HG03103 (cell line): Measurements from ENCODE around the gene BEGAIN.

Experiments
- ATAC-seq: cut with Tn5 transposase; IDR thresholded peaks from one replicate; pipeline ENCODE4 v1.9.1; 2021; ENCODE audit warnings: low read depth; ENCODE audit not compliant: unreplicated experiment

The BEGAIN gene

GRCh38 chr14:100584056-100585031 is 2.9 kb downstream of the BEGAIN start:
- ATAC-seq, result no peak

GRCh38 chr14:100583245-100583644 is 4.0 kb downstream of the BEGAIN start:
- no peak for ATAC-seq

DNA sequence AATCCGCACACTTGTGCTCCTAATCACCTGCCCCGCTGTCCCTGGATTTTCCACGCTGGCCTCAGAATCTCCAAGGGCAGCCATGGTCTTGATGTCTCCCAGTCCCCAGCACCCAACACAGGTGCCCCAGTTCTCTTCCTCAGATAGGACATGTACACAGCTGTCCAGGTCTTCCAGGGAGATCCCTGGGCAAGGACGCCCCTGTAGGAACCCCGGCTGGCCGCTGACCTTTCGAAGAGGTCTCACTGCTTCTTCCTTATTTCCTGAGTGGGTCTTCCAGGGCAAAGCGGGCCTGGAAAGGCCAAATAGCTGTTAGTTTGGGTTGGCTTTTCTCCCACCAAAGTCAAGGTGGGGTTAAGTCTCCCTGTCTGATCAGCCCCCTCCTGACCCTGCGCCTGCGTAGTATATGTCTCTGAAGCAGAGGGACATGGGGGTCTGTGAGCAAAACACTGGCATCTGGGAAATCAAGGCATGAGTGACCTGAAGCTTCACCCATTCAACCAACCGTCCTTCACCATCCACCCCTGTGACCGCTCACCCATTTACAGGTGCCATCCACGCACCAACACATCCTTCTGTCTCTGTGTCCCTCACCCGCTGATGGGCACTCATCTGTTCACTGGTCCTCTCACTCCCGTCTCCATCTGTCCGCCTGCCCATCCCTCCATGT is 4.6 kb downstream of the BEGAIN start:
- ATAC-seq, result no peak

DNA sequence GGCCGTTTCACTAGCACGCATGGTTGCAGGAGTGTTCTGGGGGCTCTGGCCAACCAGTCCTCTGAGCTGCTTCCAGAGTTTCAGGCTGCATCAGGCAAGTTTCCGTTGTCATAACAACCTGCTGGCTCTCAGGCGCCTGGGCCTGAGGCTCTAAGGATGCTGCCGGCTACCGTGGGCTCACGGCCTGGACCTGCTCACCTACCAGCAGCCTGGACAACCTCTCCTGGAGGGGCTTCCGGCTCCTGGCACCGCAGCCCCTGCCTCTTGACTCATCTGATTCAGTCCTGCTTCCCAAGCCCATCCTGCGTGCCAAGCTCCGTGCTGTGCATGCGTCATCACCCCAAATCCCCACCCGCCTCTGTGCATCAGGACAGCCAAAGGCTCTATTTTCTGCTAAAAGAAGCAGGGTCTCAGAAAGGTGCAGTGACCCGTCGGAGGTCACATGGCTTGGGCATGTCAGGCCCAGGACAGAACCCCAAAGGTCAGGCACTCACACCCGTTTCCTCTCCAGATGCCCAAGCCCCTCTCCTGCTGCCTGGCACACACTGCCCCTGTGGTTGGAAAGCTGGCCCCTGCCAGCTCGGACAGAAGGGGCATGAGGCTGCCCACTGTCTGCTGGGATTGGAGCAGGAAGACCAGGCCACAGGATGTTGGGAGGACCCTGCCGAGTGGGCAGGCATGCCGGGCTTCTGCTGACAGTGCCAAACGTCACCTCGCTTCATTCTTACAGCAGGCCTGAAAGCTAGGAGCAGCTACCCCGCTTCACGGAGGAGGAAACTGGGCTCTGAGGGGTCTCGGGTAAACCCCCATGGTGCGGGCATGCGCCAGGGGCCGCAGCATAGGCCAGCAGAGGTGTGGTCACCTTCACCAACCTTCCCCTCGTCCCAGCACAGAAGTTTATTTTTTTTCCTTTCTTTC is 5.7 kb downstream of the BEGAIN start:
- no peak for ATAC-seq

DNA sequence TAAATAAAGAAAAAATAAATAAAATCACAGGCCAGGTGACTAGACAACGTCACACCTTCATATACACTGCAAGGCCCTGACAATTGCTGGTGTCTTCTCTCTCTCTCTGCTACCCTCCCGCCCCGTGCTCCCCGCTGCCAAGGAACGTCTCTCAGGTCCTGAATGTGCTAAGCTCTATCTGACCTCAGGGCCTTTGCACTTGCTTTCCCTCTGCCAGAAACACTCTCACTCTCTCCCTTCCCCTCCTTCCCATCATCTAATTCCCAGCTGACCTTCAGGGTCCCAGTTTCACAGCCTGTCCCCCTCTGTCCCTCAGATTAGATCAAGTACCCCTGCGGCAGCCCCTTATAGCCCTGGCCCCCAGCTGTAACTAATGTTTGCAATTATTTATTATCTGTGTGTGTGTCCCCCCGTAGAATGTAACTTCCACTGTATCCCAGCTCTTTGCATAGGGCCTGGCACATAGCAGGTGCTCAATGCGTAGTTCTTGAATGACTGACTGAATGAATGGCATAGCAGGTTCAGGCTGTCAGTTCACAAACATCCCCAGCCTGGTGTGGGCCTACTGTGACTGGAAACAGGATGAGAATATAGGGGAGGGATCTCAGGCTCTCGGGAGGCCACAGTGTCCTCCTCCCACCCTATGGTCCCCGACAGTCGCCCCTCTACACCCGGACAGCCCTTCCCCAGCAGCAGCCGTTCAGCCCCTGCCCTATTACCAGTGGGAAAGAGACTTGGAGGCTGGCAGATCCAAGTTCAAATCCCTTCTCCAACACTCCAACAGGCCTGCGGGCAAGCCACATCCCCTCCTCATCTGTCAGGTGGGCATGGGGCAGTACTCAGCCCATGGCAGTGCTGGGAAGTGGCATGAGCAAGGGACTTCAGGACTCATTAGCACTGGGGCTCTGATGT is 6.6 kb downstream of the BEGAIN start:
- ATAC-seq, result no peak

DNA sequence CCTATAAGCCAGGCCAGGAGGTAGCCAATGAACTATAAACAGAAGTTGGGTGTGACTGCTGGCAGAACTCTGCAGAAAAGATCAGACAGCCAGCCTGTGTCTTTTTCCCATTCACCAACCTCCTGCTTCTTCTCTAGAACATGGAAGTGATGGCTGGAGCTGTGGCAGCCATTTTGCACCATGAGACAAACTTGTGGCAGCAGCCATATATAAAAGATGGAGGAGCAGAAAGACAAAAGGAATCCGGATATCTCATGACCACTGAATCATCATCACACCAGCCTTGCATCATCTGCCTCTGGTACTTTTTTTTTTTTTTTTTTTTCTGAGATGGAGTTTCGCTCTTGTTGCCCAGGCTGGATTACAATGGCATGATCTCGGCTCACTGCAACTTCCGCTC is 8.7 kb downstream of the BEGAIN start:
- no peak for ATAC-seq

DNA sequence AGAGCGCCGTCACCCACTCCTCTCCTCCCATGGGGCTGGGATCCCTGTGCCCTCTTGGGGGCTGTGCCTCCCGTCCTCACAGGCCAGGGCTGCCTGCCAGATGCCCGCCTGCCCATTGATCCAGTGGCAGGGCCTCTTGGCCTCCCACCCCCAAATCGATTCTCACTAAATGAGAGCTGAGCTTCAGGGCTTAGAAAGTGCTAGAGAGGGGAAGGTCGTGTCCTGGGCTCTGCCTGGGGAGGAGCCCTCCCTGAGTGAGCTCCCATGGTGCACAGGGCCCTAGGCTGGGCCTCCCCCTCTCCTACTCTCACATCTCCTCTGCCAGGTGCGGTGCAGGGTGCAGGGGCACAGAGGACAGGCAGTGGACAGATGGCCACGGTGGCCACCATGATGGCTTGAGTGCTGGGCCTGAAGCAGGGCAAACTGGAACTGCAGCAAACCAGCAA is 9.2 kb downstream of the BEGAIN start:
- no peak for ATAC-seq

DNA sequence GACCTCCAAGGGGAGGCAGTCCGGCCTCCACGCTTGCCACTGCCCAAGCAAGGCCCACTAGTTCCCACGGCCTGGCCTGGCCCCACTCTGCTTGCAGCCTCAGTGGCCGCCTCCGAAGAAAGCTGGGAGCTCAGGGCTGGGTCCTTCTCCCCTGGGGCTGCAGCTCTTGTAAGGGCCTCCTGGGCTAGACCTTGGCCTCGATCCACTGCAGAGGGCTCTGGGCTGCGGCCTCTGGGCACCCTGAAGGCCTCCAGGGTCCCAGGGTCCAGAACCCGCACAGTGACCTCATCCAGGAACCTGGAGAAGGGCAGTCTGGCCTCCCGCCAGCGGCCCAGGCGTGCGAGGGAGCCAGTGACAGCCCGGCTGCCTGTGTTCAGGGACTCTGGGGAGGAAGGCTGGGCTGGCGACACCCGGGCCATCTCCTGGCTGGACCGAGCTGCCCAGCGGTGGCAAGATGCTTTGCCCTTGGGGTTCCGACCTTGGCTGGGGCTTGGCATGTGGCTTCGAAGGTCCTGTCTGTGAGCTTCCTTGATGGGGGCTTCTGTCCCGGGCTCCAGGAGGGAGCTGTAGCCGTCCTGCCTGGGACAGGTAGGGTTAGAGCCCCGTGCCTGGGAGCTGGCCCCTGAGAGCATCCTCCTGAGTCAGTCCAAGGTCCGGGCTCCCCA is 9.8 kb downstream of the BEGAIN start:
- no peak for ATAC-seq

DNA sequence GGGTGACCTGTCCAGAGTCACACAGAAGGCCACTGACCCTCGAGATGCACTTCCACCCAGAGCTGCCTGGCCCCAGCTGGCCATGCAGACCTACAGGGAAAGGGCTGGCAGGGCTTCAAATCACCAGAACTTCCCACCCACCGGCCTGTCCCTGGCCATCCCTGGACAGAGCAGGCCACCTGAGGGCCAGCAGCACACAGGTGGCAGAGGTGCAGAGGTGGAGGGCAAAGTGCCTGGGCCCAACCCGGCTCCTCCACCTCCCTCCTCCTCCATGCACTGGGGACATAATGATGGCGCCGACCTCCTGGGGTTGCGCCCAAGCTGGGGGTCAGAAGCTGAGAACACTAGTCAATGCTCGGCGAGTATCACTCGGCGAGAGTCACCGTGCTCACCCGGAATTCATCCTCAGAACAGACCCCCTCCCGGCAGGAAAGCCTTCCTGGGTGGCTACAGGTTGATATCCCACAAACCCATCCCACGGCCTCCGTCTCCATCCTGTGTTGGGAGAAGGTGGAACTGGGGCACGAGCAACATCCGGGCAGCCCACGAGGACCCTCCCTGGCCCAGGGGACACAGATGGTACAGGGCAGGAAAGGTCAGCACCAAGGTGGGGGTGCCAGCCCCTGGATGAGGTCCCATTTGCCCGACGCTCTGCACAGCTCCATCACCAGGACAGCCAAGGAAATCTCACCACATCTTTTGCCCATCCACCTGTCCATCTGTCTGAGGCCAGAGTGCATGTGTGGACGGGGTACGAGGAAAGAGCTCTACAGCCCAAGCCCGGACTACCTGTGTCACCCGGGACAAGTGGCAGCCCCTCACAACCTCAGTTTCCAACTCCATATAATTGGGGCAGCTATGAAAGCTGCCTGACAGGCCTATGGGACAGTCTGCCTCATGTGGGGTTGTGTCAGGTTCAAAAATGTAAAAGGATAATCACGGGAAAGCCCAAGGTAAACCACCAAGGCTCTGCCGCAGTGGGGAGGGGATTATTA is 10.8 kb downstream of the BEGAIN start:
- no peak for ATAC-seq

- no peak for ATAC-seq
These were observed 11.8 kb downstream of the BEGAIN start for GRCh38 chr14:100575266-100575995.

DNA sequence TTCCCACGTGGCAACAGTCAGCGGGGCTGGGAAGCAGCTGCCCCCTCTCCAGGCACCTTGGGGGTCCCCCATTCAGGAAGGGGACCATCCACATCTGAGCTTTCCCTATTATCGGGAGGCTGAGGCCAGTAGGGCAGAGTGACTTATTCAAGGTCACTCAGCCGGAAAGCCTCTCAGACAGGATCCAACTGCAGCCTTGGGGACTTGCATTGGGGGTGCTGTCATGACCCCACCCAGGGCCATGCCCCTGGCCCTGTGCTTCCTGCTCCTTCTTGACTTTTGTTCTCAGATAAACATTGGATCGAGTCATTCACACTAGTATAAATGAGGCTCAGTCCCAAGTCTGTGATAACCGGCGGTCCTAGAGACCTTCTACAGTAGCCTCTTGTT is 12.6 kb downstream of the BEGAIN start:
- ATAC-seq, result no peak

DNA sequence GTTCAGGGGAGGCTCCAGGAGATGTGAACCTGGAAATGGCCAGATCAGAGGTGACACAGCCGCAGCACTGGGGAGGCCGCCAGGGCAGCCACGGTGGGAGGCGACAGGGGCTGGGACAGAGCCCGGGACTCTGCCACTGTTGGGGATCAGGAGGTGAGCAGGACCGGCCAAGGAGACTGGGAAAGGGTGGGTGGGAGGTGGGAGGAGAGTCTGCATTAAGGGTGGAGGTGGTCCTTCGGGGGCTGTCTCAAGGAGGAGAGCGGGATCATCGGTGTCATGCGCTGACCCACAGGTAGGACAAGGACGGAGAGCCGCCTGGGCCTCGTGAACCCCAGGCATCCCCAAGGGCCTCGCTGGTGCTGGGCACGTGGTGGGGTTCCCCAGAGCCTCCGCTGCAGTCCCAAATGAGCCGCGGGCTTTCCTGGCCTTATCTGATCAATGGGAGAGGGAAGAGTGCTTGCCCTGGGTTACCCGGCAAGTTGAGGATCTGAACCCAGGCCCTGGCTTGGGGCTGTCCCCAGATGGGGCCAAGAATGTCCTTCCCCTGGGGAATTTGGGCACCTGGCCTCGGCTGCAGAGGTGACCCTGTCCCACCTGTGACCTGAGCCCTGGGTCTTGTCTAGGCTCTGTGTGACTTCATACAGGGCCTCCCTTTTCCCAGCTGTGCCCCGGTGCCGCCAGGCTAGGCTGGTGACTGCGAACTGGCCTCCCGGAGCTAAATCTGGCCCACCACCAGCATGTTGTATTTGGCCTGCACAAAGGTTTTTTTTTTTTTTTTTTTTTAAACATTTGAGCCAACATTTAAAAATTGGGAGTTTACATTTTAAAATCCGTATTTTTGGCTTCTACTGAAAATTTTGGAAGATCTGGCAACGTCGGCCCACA is 13.2 kb downstream of the BEGAIN start:
- no peak for ATAC-seq

GRCh38 chr14:100573002-100573756 is 14.0 kb downstream of the BEGAIN start:
- ATAC-seq, result no peak

DNA sequence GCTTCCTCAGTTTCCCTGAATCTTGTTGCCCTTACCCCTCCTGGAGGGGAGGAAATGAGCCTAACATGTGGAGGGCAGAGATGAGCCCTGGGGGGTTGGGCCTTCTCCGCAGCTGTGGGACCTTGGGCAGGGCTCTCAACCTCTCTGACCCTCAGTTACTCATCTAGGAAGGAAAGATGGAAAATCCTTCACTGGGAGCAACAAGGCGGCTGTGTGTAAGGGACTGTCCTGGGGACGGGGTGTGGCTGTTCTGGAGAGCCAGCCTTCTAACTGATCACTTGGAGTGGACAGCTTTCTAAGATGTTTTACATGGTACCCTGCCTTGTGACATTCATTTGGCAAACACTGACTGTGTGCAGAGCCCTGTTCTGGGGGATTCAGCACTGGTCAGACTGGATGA is 14.7 kb downstream of the BEGAIN start:
- ATAC-seq, result no peak

DNA sequence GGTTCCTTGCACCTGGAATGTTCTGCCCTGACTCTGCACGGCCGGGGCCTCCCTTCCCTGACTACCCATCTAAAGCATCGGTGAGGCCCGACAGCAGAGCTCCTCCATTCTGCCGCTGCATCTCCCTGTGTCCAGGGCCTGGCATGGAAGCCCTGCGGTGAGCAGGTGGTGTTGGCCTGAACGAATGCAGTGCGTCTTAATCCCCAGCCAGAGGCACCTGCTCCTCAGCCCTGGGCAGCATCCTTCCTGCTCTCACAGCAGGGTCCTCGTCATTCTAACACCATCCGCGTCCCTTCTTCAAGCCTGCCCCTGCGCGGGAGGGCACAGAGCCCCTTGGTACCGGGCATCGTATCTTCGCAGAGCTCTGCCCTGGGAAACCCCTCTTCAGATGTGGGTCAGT is 15.4 kb downstream of the BEGAIN start:
- no peak for ATAC-seq
